HG03175 (cell line): Measurements from ENCODE around the gene NHP2.
"Not testable (repeated sequence)": the region's sequence is repeated elsewhere in the genome, so short reads cannot be mapped to it uniquely, and the experiment has no call there.

Experiments used
- ATAC-seq: cut with Tn5 transposase; IDR thresholded peaks from one replicate; pipeline ENCODE4 v1.9.1; 2021; ENCODE audit warnings: mild to moderate bottlenecking, moderate library complexity; ENCODE audit not compliant: unreplicated experiment

NHP2 gene

GRCh38 chr5:178131446-178131996, 22.2 kb downstream of the NHP2 start:
- no peak for ATAC-seq

GRCh38 chr5:178130576-178131445, 22.9 kb downstream of the NHP2 start, which contains the start of gene RMND5B:
Gene RMND5B (plus strand): TSS chr5:178131014. CDS start chr5:178138120, 7,106 bp downstream.
- peak; percentile 90 for ATAC-seq

GRCh38 chr5:178130234-178130575, 23.5 kb downstream of the NHP2 start:
- not testable (repeated sequence) for ATAC-seq

- ATAC-seq = no peak
Observed at GRCh38 chr5:178129296-178129695, 24.4 kb downstream of the NHP2 start.

GRCh38 chr5:178127300-178128009, 26.2 kb downstream of the NHP2 start:
- ATAC-seq = not testable (repeated sequence)

GRCh38 chr5:178126556-178126955, 27.1 kb downstream of the NHP2 start:
- no peak for ATAC-seq

GRCh38 chr5:178125253-178125906, 28.3 kb downstream of the NHP2 start:
- ATAC-seq = no peak

GRCh38 chr5:178123966-178124925, 29.4 kb downstream of the NHP2 start:
- no peak for ATAC-seq

- no peak for ATAC-seq
Observed at GRCh38 chr5:178123094-178123965, 30.4 kb downstream of the NHP2 start.

- no peak for ATAC-seq
Observed at GRCh38 chr5:178122346-178122745, 31.3 kb downstream of the NHP2 start.

GRCh38 chr5:178121391-178122276, 32.1 kb downstream of the NHP2 start:
- no peak for ATAC-seq

- peak; percentile 88 for ATAC-seq
Observed at GRCh38 chr5:178120607-178121357, 32.9 kb downstream of the NHP2 start.

GRCh38 chr5:178119915-178120606, 33.6 kb downstream of the NHP2 start:
- ATAC-seq = no peak

- no peak for ATAC-seq
Observed at GRCh38 chr5:178117923-178118701, 35.6 kb downstream of the NHP2 start.

- ATAC-seq = peak; percentile 26
Observed at GRCh38 chr5:178116143-178116885, 37.4 kb downstream of the NHP2 start.

GRCh38 chr5:178115814-178116142, 37.9 kb downstream of the NHP2 start:
- no peak for ATAC-seq
